Heart left ventricle (tissue), 16 donors: ENCODE measurements around the gene FRMD1. TPM values are rescaled to one million over a fixed set of nuclear protein-coding genes. Genes with fewer than 3 reads are reported as not detected.
A peak's percentile ranks its signal among the peaks of the same experiment; 100 is the strongest.

Source experiments
- ATAC-seq, 4 donors: fragments of 200-7000 bp; cut with Tn5 transposase; one replicate each; pipeline ENCODE4 v1.9.1; 2020 to 2022; ENCODE audit warnings: moderate library complexity in 4 of 4, mild to moderate bottlenecking in 3 of 4, moderate number of reproducible peaks in 1 of 4
- DNase-seq, 5 donors: peaks; one replicate each; pipeline ENCODE4 v3.0.0-alpha.2; 2020
- H3K27ac ChIP-seq, 12 donors: fragments of 200-600 bp; sonication (generic) in 4 of 12; one replicate each; pipeline versions ENCODE4 v1.5.0 to v1.8.0; 2016 to 2022; ENCODE audit warnings: mild to moderate bottlenecking in 2 of 12
- H3K27me3 ChIP-seq, 9 donors: fragments of 200-600 bp; sonication (generic) in 2 of 9; one replicate each; pipeline versions ENCODE4 v1.5.1 to v1.8.0; 2016 to 2022; ENCODE audit warnings: mild to moderate bottlenecking in 3 of 9
- H3K36me3 ChIP-seq, 9 donors: fragments of 200-600 bp; sonication (generic) in 2 of 9; one replicate each; pipeline versions ENCODE4 v1.5.0 to v1.8.0; 2018 to 2022; ENCODE audit warnings: mild to moderate bottlenecking in 2 of 9
- H3K4me1 ChIP-seq, 12 donors: fragments of 200-600 bp; sonication (generic) in 4 of 12; one replicate each; pipeline versions ENCODE4 v1.5.0 to v1.8.0; 2016 to 2022; ENCODE audit warnings: mild to moderate bottlenecking in 3 of 12
- H3K4me3 ChIP-seq, 12 donors: fragments of 200-600 bp; sonication (generic) in 4 of 12; one replicate each; pipeline versions ENCODE4 v1.5.0 to v1.8.0; 2017 to 2022; ENCODE audit warnings: mild to moderate bottlenecking in 9 of 12, moderate library complexity in 4 of 12
- H3K9me3 ChIP-seq, 12 donors: fragments of 200-600 bp; sonication (generic) in 4 of 12; one replicate each; pipeline versions ENCODE4 v1.5.0 to v1.8.0; 2016 to 2022; ENCODE audit warnings: mild to moderate bottlenecking in 1 of 12
- POLR2A ChIP-seq, 2 donors: fragments of 450-650 bp; IDR thresholded peaks; one replicate each; pipeline ENCODE4 v1.6.1; 2017; ENCODE audit warnings: antibody characterized with exemption in 2 of 2, mild to moderate bottlenecking in 2 of 2, moderate library complexity in 2 of 2
- WGBS, 4 donors: extraction: QIAGEN DNeasy Blood & Tissue Kit in 2 of 4; methylation state at CpG; one replicate each; pipeline versions ENCODE4 v1.1.5 to v1.1.7; 2013 to 2018; 5-methylcytosine and 5-hydroxymethylcytosine counted together
- intact Hi-C, 10 donors: fragments of 100-400 bp; cut with DNase I; formaldehyde crosslinking; loops; one replicate each; pipeline versions ENCODE4 v1.11.1 to v1.14.2; 2022
- polyA plus RNA-seq, 2 donors: library from polyadenylated mRNA; stranded (reverse); fragments of 200-250 nt; gene quantifications; one replicate each; pipeline ENCODE4 v1.2.3, GENCODE V29; 2013
- total RNA-seq, 9 donors: library from RNA; depleted of rRNA in 2 of 9; stranded (reverse); fragments of >200 nt in 2 of 9; fragmentation: NEBNext Ultra II Directional in 3 of 9; extraction: Animal tissue kit (Norgen Biotek cat#: 25700) in 3 of 9; gene quantifications; one replicate each; pipeline versions ENCODE4 v1.1.0 to v1.2.4, GENCODE V29; 2016 to 2023
- TF ChIP-seq, protein P1 (sequence below), 12 donors: fragments of 200-600 bp; sonication (generic) in 4 of 12; IDR thresholded peaks; one replicate each; pipeline versions ENCODE4 v1.5.0 to v1.8.0; 2018 to 2022; ENCODE audit warnings: antibody characterized with exemption in 12 of 12, mild to moderate bottlenecking in 5 of 12
- donor health status: ischemic (EF 13 %, LVEDD 7.1; RV severe dilation, severe dysfunction).
- donor health status: healthy with polysubstance abuse.
- donor health status: DM: no; HTN: yes; CAD: no.
- donor health status: DM: no; HTN: no; CAD: no.
- donor health status: ischemic (EF 25% LVEDD 6.9; RV normal size, moderate dysfunction).
- donor health status: ischemic (EF 25% LVEDD 5.7; RV mildly dilated, moderate dysfunction).
- donor health status: healthy.
- donor health status: DM: yes; HTN: yes; CAD: no.
- donor health status: ischemic (EF 35%, LVEDD 5.7; RV mildly dilated, moderate dysfunction).
- donor health status: nonischemic (EF 11% LVEDD 7.7; RV severe dilation, severe dysfunction).
- donor health status: DM: yes; HTN: yes; CAD: no.
- donor health status: PGD.
- donor health status: ischemic (EF 29% LVEDD 5.4; RV normal size, mild dysfunction).
- donor health status: nonischemic (EF 23%, LVEDD 6.1; RV moderate dilation, normal function).

Gene FRMD1
- total and polyA plus RNA-seq, 11 donors, result 0.04 to 0.50 (median 0.14) TPM; not detected in 7

- H3K27ac ChIP-seq, result no peak overlapping the region
- H3K36me3 ChIP-seq, result no peaks in the 10 kb centered on the region
- intact Hi-C loops, result no loop called here
- H3K4me3 ChIP-seq, result no peak overlapping the region
- H3K9me3 ChIP-seq, result no peaks in the 10 kb centered on the region
- WGBS, 4 donors, result 85 to 92% (median 89%) methylated on average over 7 of the region's 7 CpGs
- TF ChIP-seq, protein P1, sequence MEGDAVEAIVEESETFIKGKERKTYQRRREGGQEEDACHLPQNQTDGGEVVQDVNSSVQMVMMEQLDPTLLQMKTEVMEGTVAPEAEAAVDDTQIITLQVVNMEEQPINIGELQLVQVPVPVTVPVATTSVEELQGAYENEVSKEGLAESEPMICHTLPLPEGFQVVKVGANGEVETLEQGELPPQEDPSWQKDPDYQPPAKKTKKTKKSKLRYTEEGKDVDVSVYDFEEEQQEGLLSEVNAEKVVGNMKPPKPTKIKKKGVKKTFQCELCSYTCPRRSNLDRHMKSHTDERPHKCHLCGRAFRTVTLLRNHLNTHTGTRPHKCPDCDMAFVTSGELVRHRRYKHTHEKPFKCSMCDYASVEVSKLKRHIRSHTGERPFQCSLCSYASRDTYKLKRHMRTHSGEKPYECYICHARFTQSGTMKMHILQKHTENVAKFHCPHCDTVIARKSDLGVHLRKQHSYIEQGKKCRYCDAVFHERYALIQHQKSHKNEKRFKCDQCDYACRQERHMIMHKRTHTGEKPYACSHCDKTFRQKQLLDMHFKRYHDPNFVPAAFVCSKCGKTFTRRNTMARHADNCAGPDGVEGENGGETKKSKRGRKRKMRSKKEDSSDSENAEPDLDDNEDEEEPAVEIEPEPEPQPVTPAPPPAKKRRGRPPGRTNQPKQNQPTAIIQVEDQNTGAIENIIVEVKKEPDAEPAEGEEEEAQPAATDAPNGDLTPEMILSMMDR (IDR thresholded peaks at IDR 0.05), result no peak
- no peak for TF ChIP-seq POLR2A (IDR thresholded peaks at IDR 0.05)
- no peak for ATAC-seq
- H3K27me3 ChIP-seq, result no peaks in the 10 kb centered on the region
- DNase-seq, result peak in 1 of 5 donors; percentile 4
- H3K4me1 ChIP-seq, result no peaks in the 10 kb centered on the region
Measured at GRCh38 chr6:168022488-168023321, 56.3 kb downstream of the FRMD1 start.

GRCh38 chr6:168021581-168021980 is 57.4 kb downstream of the FRMD1 start:
- TF ChIP-seq, protein P1 (IDR thresholded peaks at IDR 0.05), result no peak
- no peak for TF ChIP-seq POLR2A (IDR thresholded peaks at IDR 0.05)
- Histone ChIP-seq H3K36me3 (no peaks in the 10 kb centered on the region), H3K9me3 (no peaks in the 10 kb centered on the region), H3K4me1 (peaks cover 0 to 8% (median 0%) of the 10 kb centered on the region in 12 donors), H3K4me3 (no peak overlapping the region), H3K27ac (no peak overlapping the region), H3K27me3 (no peaks in the 10 kb centered on the region)
- 77 to 82% (median 79%) methylated on average over 5 of the region's 5 CpGs for WGBS, 4 donors
- ATAC-seq (no peak), DNase-seq (no peak)
- intact Hi-C loops, result no loop called here

GRCh38 chr6:168020242-168020641 is 58.8 kb downstream of the FRMD1 start:
- TF ChIP-seq, protein P1 (IDR thresholded peaks at IDR 0.05), result no peak
- no peak for TF ChIP-seq POLR2A (IDR thresholded peaks at IDR 0.05)
- Histone ChIP-seq H3K36me3 (no peaks in the 10 kb centered on the region), H3K4me1 (peaks cover 0 to 12% (median 0%) of the 10 kb centered on the region in 12 donors), H3K27ac (no peak overlapping the region), H3K9me3 (no peaks in the 10 kb centered on the region), H3K27me3 (no peaks in the 10 kb centered on the region), H3K4me3 (no peak overlapping the region)
- ATAC-seq (no peak), DNase-seq (peak in 1 of 5 donors; percentile 6)
- intact Hi-C loops, result no loop called here
- 93 to 94% (median 93%) methylated on average over 8 of the region's 8 CpGs for WGBS, 4 donors

- WGBS, 4 donors, result 85 to 92% (median 88%) methylated on average over 13 to 15 of the region's 15 CpGs
- H3K9me3 ChIP-seq, result no peaks in the 10 kb centered on the region
- H3K36me3 ChIP-seq, result no peaks in the 10 kb centered on the region
- H3K27me3 ChIP-seq, result no peaks in the 10 kb centered on the region
- intact Hi-C loops, result no loop called here
- TF ChIP-seq POLR2A (IDR thresholded peaks at IDR 0.05), result no peak
- TF ChIP-seq, protein P1 (IDR thresholded peaks at IDR 0.05), result no peak
- peaks cover 0 to 28% (median 6%) of the 10 kb centered on the region in 12 donors for H3K4me1 ChIP-seq
- no peak for ATAC-seq
- DNase-seq, result peak in 1 of 5 donors; percentile 8
- no peak overlapping the region for H3K27ac ChIP-seq
- no peak overlapping the region for H3K4me3 ChIP-seq
Measured at GRCh38 chr6:168018664-168019063, 60.3 kb downstream of the FRMD1 start.
